ENCODE results near the gene CERS4. TPM values are rescaled to one million over a fixed set of nuclear protein-coding genes. Genes with fewer than 3 reads are reported as not detected.

CERS4 gene
- total and polyA plus RNA-seq, 2 of the 8 experiments (the other 6 are each of a cell fraction or from before 2014, with no cell fraction given) = 88.2 to 179 TPM

DNA sequence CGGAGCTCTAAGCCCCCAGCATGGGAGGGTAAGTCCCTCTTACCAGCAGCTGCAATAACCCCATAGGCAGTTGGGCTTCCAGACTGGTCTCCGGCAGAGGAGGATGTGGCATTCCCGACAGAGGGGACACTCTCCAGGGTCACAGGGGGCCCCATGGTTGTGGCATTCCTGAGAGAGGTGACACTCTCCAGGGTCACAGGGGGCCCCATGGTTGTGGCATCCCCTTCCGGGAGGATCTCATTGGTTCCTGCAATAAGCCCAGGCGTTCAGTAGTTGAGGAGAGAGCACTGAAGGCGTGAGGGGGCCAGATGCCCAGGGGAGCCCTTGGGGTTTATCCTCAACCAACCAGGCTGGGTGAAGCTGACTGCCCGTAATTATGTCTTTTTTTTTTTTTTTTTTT, 93.6 kb downstream of the CERS4 start:
- H2AFZ ChIP-seq (ENCODE audit: low read length) = no peak overlapping the region
- no peak overlapping the region for H4K91ac ChIP-seq (replicated peaks; ENCODE audit: insufficient read length, low read length)
- FAIRE-seq (no peak), DNase-seq (ENCODE audit: low read depth in 1 of 2, low spot score in 2 of 2) (peak in 1 of 2 experiments; percentile 38)
- H3K4me1 ChIP-seq (replicated peaks in 1 of 4; ENCODE audit: control insufficient read depth in 3 of 4, insufficient read depth in 4 of 4, low read length in 3 of 4) = peaks cover 0 to 14% (median 7%) of the 10 kb centered on the region in 4 experiments; a peak in 5 of 7 replicates
- H3K36me3 ChIP-seq (ENCODE audit: control insufficient read depth in 2 of 4, insufficient read depth in 4 of 4, low read length in 3 of 4) = peaks cover 4 to 12% (median 6%) of the 10 kb centered on the region in 4 experiments; a peak in 5 of 8 replicates
- no peak overlapping the region for H3K4ac ChIP-seq (replicated peaks; ENCODE audit: insufficient read length, low read depth, low read length)
- H3K79me1 ChIP-seq (ENCODE audit: low read depth, low read length) = peaks cover 5% of the 10 kb centered on the region
- H3K18ac ChIP-seq (ENCODE audit: extremely low read depth, low read length) = no peak overlapping the region
- no peaks in the 10 kb centered on the region for H3K27me3 ChIP-seq (replicated peaks in 1 of 4; ENCODE audit: control insufficient read depth in 3 of 4, extremely low read depth in 1 of 4, insufficient read depth in 3 of 4, low read length in 3 of 4)
- H2AK5ac ChIP-seq (ENCODE audit: low read depth, low read length) = no peak overlapping the region
- H3K14ac ChIP-seq (ENCODE audit: insufficient read length) = no peak overlapping the region
- H3K27ac ChIP-seq (ENCODE audit: low read depth, low read length) = no peak overlapping the region
- H3K56ac ChIP-seq (replicated peaks; ENCODE audit: insufficient read length, low read depth, low read length) = no peak overlapping the region
- no peak overlapping the region for H3K23ac ChIP-seq (ENCODE audit: insufficient read length)
- no peak overlapping the region; the same call in 1 of the 2 replicates for H4K8ac ChIP-seq (ENCODE audit: extremely low read depth, insufficient read depth, low read length)
- no peak overlapping the region for H2BK120ac ChIP-seq (replicated peaks; ENCODE audit: low read depth, low read length)
- POLR2A ChIA-PET (ENCODE audit: partially characterized antibody) = interaction anchor here (0.6 to 25.3 kb wide), 5 partner anchors 10 to 87 kb away, joined by 3 to 583 read pairs (median 4); partner anchors contain the start of genes NDUFA7, RAB11B and RPS28
- peaks cover 0 to 4% of the 10 kb centered on the region in 2 experiments for H4K20me1 ChIP-seq (replicated peaks in 1 of 2; ENCODE audit: control insufficient read depth in 1 of 2, insufficient read depth in 2 of 2, low read length in 2 of 2)
- no peak for TF ChIP-seq RBBP5 (IDR thresholded peaks at IDR 0.05; ENCODE audit: borderline replicate concordance, low read depth, low read length)
- TF ChIP-seq YY1 (IDR thresholded peaks at IDR 0.05; ENCODE audit: low read depth, low read length) = no peak
- no peak for TF ChIP-seq EP300 (IDR thresholded peaks at IDR 0.05; ENCODE audit: borderline replicate concordance in 1 of 2, low read depth in 2 of 2, low read length in 2 of 2)
- TF ChIP-seq, protein P1, sequence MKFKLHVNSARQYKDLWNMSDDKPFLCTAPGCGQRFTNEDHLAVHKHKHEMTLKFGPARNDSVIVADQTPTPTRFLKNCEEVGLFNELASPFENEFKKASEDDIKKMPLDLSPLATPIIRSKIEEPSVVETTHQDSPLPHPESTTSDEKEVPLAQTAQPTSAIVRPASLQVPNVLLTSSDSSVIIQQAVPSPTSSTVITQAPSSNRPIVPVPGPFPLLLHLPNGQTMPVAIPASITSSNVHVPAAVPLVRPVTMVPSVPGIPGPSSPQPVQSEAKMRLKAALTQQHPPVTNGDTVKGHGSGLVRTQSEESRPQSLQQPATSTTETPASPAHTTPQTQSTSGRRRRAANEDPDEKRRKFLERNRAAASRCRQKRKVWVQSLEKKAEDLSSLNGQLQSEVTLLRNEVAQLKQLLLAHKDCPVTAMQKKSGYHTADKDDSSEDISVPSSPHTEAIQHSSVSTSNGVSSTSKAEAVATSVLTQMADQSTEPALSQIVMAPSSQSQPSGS (IDR thresholded peaks at IDR 0.05; ENCODE audit: low read length) = no peak
- TF ChIP-seq, protein P2, sequence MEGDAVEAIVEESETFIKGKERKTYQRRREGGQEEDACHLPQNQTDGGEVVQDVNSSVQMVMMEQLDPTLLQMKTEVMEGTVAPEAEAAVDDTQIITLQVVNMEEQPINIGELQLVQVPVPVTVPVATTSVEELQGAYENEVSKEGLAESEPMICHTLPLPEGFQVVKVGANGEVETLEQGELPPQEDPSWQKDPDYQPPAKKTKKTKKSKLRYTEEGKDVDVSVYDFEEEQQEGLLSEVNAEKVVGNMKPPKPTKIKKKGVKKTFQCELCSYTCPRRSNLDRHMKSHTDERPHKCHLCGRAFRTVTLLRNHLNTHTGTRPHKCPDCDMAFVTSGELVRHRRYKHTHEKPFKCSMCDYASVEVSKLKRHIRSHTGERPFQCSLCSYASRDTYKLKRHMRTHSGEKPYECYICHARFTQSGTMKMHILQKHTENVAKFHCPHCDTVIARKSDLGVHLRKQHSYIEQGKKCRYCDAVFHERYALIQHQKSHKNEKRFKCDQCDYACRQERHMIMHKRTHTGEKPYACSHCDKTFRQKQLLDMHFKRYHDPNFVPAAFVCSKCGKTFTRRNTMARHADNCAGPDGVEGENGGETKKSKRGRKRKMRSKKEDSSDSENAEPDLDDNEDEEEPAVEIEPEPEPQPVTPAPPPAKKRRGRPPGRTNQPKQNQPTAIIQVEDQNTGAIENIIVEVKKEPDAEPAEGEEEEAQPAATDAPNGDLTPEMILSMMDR (IDR thresholded peaks at IDR 0.05; ENCODE audit: control extremely low read depth in 1 of 3, insufficient read depth in 1 of 3, low read depth in 1 of 3, low read length in 3 of 3) = no peak
- TF ChIP-seq RNF2 (IDR thresholded peaks at IDR 0.05; ENCODE audit: borderline replicate concordance, low read depth, low read length, missing control alignments, poor library complexity, severe bottlenecking) = no peak
- peaks cover 0 to 6% of the 10 kb centered on the region in 2 experiments; a peak in 2 of 4 replicates for H3K79me2 ChIP-seq (ENCODE audit: control insufficient read depth in 1 of 2, insufficient read depth in 2 of 2, low read length in 2 of 2)
- H3K9me3 ChIP-seq (ENCODE audit: insufficient read depth in 2 of 2, low read depth in 1 of 2, low read length in 1 of 2) = no peaks in the 10 kb centered on the region
- WGBS, 2 experiments (ENCODE audit: extremely low coverage in 1 of 2, insufficient coverage in 1 of 2, insufficient read length in 1 of 2, insufficient replicate concordance in 2 of 2, low coverage in 1 of 2, low lambda C conversion rate in 2 of 2, missing lambda C conversion rate in 1 of 2) = 91% methylated on average over 7 of the region's 7 CpGs; no CpG with 5 or more reads in 1 of the 2 experiments
- H2BK20ac ChIP-seq (ENCODE audit: low read length) = no peak overlapping the region
- no peak overlapping the region for H3K9ac ChIP-seq (replicated peaks in 1 of 4; ENCODE audit: extremely low read depth in 1 of 4, low read depth in 3 of 4, low read length in 3 of 4)
- no peak overlapping the region for H2BK15ac ChIP-seq (ENCODE audit: low read length)
- no peak overlapping the region for H3K4me2 ChIP-seq (ENCODE audit: insufficient read depth in 1 of 2, low read depth in 2 of 2, low read length in 2 of 2)
- H3K4me3 ChIP-seq (ENCODE audit: extremely low read depth in 1 of 4, insufficient read depth in 2 of 4, low read depth in 3 of 4, low read length in 4 of 4) = no peak overlapping the region
- CTCF ChIA-PET (ENCODE audit: partially characterized antibody) = interaction anchor here (1.3 to 2.5 kb wide), 3 partner anchors 15 to 51 kb away, joined by 3 to 8 read pairs (median 4); no protein-coding TSS in a partner anchor
- H2BK5ac ChIP-seq (ENCODE audit: low read depth, low read length) = no peak overlapping the region
- H3K23me2 ChIP-seq (ENCODE audit: low read depth, low read length) = peaks cover 5% of the 10 kb centered on the region
- H4K5ac ChIP-seq (ENCODE audit: insufficient read length, low read depth, low read length) = no peak overlapping the region
- H2BK12ac ChIP-seq (ENCODE audit: low read depth, low read length) = no peak overlapping the region
